ENCODE results near the gene OR1J2.
"Not testable (repeated sequence)": the region's sequence is repeated elsewhere in the genome, so short reads cannot be mapped to it uniquely, and the experiment has no call there.

Gene OR1J2, protein sequence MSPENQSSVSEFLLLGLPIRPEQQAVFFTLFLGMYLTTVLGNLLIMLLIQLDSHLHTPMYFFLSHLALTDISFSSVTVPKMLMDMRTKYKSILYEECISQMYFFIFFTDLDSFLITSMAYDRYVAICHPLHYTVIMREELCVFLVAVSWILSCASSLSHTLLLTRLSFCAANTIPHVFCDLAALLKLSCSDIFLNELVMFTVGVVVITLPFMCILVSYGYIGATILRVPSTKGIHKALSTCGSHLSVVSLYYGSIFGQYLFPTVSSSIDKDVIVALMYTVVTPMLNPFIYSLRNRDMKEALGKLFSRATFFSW

DNA sequence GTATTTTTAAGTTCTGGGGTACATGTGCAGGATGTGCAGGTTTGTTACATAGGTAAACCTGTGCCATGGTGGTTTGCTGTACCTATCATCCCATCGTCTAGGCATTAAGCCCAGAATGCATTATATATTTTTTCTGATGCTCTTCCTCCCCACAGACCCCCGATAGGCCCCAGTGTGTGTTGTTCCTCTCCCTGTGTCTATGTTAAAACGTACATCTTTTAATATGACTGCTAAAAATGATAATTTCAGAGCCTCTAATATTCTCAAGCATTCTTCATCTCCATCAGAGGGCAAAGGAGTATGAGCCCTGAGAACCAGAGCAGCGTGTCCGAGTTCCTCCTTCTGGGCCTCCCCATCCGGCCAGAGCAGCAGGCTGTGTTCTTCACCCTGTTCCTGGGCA, at the start of gene OR1J2:
Gene OR1J2, plus strand, starts transcription at position 301 of the 400 bp plus-strand sequence. Its CDS starts 0 bp downstream, at position 301.
- DNase-seq (ENCODE audit: low read depth) = no peak

DNA sequence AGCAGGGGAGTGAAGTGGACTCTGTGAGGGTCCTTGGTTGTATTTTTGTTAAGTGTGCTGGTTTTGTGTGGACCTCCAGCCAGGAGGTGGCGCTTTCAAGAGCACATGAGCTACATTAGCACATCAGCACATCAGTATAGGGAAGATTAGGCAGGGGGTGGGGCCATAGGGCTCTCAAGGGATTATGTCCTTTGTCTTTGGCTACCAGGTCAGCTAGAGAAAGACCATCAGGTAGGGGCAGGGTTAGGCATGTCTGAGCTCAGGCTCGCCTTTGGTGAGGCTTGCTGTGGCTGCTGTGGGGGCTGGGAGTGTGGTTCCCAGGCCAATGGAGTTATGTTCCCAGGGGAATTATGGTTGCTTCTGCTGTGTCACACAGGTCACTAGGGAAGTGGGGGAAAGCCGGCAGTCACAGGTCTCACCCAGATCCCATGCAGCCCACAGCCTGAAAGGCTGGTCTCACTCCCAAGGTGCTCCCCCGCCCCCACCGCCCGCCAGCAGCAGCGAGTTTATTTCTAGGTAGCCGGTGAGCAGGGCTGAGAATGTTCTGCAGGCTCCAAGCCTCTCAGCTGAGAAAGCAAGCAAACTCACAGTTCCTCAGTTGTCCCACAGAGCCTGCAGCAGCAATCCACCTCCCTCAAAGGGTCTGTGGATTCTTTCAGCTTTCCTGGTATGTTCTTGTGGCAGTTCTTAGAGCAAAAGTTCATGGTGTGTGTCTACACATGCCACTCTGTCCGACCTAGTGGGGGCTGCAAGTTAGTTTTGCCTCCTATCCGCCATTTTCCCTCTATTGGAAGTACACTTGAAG, 46.6 kb upstream of the OR1J2 start:
- DNase-seq (ENCODE audit: low read depth) = no peak

DNA sequence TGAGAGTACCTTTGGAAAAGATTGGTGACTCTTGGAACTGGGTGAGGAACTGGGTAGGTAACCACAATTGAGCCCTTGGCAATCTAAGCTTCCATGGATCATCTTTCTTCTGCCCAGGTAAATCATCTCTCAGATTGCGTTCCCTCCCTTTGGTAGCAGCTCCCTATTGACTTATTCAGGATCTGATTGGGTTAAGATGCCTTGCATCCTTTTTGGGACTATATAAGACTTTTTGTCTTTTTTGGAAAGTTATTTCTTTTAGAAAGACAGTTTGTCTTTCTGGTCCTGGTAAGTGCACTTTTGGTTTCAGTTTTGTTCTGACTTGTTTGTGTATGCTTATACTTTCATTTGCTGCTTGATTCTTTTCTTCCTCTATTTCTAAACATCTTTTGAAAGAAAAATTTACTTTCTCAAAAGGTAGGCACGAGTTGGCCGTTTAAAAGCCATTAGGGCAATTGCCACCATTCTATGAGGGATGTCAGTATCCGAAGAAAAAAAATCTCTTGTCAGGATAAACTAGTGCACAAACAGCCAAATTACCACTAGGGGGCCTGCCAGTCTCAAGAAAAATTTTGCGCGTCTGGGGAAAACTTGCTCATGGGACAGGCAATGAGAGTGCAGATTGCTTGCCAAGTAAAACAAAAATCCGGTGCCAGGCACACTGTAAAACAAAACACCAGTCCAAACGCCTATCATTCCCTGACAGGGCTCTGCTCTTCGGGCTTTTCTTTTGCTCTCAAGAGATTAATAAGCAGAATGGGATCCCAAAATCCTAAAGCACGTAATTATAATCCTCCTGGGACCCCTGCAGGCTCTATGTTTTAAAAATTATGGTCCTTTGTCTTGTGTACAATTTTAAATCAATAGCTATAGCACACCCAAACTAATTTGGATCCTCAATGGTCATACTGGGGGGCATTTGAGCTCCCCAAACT, 45.7 kb upstream of the OR1J2 start:
- peak; percentile 82 for DNase-seq (ENCODE audit: low read depth)

DNA sequence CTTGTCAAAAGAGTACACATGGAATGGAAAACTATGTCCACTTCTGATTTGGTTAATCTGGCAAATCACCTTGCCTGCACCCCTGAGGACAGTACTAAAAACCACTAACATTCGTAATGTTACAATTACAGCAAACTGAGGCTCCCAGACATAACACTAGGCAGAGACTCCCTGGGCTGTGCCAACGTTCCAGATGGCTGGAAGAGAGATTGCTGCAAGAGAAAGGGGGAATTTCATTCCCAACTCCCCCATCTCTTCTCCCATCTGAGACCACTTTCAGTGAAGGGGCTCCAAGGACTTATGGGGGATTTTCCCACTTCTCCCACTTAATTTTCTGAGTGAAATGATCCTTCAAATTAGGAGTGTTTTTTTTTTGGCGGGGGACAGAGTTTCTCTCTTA, 44.1 kb upstream of the OR1J2 start:
- no peak for DNase-seq (ENCODE audit: low read depth)

DNA sequence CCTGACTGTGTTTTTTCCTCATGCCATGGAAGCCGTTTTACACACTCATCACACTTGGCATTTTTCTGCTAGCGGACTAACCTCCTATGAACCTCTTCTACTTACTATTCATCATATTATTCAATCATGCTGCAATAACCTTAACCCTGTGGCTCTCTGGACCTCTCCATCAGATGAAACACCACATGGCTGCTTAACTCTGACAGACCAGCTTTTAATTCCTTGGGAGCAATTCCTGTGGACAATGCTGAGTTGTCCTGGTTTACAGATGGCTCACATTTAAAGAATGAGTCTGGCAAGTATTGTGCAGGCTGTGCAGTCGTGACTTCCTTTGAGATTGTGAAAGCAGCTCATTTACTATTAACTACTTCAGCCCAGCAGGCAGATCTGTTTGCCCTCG, 41.9 kb upstream of the OR1J2 start:
- DNase-seq (ENCODE audit: low read depth) = peak; percentile 94

DNA sequence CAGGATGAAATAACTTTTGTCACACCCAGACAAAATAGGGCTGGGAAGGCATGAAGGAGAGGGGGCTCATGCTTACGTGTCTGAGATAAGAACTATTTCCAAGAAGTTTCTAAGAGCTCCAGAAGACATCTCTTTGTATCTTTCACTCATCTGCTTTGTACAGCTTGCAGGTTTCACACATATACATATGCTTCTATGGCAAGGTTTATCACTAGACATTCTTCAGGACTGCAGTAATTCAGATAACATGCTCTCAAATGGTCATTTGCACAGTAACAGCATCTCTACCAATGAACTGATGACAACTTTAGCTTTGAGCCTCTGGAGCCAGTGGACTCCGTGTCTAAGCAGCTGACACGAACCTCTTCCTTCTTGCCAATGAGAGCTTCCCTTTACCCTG, 36.0 kb upstream of the OR1J2 start:
- no peak for DNase-seq (ENCODE audit: low read depth)

DNA sequence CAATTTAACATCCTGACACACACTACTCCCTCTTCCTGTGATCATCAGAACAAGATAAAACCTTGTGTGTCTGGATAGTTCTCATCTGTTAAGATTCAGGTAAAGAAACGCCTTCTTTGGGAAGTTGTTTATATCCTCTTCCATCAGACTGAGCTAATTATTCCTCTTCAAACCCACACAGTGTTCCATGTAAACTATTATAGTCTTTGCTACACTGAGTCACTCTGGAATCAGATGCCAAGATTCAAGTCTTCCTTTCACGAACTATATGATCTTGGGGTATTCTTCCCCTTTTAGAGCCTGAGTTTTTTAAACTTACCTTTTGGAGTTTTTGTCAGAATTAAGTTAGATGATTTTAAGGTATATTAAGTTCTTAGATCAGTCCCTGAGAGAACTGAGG, 34.9 kb upstream of the OR1J2 start:
- no peak for DNase-seq (ENCODE audit: low read depth)

DNA sequence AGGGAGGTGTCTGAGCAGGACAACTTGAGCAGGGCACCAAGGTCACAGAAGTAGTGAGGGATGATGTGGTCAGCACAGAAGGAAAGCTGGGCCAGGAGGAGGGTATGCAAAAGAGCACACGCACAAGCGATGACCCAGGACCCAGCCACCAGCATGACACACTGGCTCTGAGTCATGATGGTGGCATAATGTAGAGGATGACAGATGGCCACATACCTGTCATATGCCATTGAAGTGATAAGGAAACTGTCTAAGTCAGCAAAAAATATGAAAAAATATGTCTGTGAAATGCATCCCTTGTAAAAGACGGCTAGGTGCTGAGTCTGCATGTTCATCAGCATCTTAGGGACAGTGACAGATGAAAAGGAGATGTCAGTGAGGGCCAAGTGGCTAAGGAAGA, 33.3 kb upstream of the OR1J2 start:
- no peak for DNase-seq (ENCODE audit: low read depth)

DNA sequence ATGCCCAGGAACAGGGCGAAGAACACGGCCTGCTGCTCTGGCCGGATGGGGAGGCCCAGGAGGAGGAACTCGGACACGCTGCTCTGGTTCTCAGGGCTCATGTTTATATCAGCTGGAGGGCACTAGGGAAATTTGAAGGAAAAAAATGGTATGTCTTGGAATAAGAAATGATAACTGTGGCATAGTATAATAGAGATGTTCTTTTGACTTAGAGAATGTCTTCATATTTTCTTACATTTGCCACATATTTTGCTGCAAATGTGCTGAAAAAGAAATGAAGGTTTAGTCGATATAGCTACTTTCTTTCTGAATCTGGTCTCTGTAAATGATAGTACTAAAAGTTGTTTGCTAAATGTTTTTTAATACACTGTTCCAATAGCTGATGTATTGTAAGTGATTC, 32.8 kb upstream of the OR1J2 start, which contains the start of gene OR1J1:
Gene OR1J1, minus strand, starts transcription at position 101 of the 400 bp plus-strand sequence. Its CDS starts 0 bp downstream, at position 101.
- DNase-seq (ENCODE audit: low read depth) = no peak

DNA sequence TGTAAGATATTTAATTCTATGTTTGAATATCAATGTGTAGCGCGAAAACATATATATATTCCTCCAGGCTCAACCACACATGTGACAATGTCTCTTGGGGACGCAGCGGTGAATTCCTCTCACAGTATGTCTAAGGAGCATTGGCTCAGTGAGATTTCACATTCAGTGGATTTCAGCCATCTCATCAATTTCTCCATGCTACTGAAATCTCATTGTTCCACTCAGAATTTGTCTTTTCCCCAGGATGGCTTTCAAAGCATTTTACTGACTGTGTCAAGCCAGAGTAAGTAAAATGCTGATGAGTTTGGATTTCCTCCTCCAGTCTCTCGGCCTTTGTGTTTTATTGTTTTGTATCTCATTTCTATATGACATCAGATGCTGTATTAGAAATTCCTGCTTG, 31.5 kb upstream of the OR1J2 start:
- no peak for DNase-seq (ENCODE audit: low read depth)

DNA sequence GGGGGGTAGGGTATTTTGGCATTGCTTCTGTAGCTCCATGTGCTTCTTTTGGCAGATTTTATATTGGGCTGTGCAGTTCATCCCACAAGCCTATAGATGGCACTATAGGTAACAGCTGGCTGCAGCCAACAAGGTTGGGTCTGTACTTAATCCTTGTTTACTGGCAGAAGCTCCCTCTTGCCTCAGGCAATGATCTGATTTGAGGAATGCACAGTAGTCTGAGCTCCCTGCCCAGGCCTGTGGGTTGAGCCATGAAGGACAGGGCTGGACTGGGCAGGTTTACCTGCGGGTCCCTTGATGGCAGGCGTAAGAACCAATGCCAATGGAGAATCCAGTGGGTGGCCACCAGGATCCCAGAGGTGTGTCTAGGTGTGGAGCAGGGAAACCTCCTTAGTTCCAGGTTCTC, 11.7 kb upstream of the OR1J2 start:
- DNase-seq (ENCODE audit: low read depth) = peak; percentile 51

DNA sequence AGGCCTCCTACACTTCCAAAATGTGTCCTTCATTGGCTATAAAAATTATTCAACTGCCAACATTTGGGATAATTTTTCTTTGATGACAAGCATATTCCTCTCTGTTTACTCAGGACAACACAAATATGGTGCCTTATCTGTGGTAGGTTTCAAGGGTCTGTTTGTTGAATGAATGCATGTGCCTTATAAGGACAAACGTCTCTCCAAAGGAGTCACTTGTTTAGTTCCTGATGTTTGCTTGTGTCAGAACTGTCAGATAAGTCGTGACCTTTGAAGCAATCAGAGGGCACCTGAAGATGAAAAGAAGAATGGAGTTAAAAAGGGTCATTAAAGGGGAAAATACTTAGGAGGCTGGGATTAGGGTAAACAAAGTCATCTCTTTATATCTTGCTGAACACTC, 3.6 kb upstream of the OR1J2 start:
- DNase-seq (ENCODE audit: low read depth) = no peak

DNA sequence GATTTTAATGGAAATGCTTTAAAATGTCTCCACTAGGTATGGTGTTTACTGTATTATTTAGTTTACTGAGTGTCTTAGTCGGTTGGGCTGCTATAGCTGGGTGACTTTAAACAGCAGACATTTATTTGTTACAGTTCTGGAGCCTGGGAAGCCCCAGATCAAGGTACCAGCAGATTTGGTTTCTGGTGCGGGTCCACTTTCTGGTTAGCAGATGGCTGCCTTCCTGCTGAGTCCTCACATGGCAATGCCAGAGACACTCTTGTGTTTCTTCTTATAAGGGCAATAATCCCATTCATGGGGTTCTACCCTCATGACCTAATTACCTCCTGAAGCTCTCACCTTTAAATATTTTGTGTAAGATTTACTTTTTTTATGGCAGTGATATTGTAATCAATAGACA, 7.6 kb downstream of the OR1J2 start:
- DNase-seq (ENCODE audit: low read depth) = no peak

DNA sequence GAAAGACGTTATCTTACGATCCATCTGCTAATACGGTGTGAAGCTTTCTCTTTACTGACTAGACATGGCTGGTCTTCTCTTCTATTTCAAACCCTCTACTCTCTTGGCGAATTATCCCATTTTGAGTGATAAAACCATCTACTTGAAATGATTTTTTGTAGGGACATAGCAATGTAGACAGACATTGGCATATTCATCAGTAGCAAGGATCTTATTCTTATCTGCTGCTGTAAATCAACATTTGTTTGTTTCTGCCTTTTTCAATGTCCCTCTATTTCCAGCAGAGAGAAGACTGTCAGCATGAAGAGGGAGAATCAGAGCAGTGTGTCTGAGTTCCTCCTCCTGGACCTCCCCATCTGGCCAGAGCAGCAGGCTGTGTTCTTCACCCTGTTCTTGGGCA, 8.2 kb downstream of the OR1J2 start, which contains the start of gene OR1J4:
Gene OR1J4, plus strand, starts transcription at position 301 of the 400 bp plus-strand sequence. Its CDS starts 0 bp downstream, at position 301.
- DNase-seq (ENCODE audit: low read depth) = no peak

DNA sequence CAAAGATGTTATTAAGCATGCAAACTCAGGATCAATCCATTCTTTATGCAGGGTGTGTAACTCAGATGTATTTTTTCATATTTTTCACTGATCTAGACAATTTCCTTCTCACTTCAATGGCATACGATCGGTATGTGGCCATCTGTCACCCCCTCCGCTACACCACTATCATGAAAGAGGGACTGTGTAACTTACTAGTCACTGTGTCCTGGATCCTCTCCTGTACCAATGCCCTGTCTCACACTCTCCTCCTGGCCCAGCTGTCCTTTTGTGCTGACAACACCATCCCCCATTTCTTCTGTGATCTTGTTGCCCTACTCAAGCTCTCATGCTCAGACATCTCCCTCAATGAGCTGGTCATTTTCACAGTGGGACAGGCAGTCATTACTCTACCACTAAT, 8.8 kb downstream of the OR1J2 start:
- DNase-seq (ENCODE audit: low read depth) = no peak

DNA sequence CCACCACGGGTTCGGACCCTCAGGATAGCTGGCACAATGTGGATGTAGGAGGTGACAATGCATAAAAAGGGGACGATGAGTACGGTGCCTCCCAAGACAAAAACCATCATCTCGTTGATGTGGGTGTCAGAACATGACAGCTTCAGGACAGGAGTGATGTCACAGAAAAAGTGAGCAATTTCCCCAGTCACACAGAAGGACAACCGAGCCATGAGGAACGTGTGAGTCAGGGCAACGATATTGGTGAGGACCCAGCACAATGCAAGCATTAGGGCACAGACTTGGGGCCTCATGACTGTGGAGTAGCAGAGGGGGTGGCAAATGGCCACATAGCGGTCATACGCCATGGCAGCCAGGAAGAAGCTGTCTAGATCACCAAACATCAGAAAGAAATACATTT, 16.0 kb downstream of the OR1J2 start:
- no peak for DNase-seq (ENCODE audit: low read depth)

DNA sequence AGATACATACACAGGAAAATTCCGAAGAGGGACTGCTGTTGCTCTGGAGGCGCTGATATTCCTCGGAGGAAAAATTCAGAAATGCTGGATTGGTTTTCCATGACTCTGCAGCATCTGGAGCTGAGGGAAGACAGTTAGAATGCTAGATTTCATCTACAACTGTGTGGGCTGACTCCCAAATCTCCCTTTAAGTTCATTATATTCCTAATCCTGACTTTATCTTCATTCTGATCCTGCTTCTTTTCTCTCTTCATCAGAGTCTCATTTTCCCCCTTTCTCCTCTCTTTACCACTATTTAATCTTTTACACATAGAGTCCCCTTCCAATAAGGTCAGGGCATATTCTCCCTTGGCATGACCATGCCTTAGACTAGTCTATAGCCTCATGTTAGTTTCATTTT, 16.6 kb downstream of the OR1J2 start, which contains the start of gene OR1N1:
Gene OR1N1, minus strand, starts transcription at position 101 of the 400 bp plus-strand sequence. Its CDS starts 0 bp downstream, at position 101.
- DNase-seq (ENCODE audit: low read depth) = no peak

DNA sequence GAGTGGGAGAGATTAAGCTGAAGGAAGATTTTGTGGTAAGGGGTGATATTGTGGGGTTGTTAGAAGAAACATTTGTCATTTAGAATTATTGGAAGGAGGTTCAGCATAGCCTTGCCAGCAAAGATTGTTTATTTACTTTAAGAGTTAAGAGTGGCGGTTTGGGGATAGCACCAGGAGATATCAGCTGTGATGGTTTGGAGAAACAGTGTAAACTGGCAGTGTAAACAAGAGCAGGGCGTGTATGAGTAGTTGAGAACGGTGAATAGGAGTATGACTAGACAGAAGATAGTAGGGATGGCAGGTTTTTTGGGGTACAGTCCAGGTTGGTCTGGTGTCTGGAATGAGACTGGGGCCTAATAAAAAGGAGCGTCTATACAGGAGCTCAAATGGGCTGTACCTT, 20.6 kb downstream of the OR1J2 start:
- not testable (repeated sequence) for DNase-seq (ENCODE audit: low read depth)

DNA sequence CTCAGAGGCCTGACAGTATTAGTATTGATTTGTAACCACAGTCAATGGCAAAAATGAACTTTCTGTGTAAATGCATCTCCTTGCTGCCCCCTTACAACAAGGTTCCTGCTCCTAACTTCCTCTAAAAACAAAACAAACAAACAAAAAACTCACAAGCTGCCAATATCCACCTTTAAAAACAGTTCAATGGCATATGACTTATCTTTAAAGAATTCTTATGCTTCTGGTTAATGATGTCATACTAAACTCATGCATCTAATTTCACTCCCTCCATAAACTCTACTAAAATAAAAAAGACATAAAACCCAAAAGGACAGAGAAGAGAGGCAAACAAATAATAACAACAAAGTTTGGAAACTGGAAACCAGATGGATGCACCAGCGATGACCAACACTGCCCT, 25.5 kb downstream of the OR1J2 start:
- no peak for DNase-seq (ENCODE audit: low read depth)

DNA sequence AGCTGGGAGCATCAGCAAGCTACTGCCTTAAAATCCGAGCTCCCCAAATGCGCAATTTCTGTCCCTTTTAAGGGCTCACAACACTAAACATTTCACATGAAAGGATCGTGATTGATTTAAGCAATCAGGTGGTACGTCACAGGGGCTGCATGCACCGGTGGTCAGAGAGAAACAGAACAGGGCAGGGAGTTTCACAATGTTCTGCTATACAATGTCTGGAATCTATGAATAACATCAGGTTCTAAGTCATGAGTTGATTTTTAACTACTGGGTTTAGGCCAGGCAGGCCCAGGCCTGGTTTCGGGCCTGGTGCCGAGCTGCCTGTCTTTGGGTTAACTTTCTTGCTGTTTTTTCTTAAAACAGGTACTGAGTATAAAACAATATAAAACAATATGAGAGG, 26.5 kb downstream of the OR1J2 start:
- not testable (repeated sequence) for DNase-seq (ENCODE audit: low read depth)

DNA sequence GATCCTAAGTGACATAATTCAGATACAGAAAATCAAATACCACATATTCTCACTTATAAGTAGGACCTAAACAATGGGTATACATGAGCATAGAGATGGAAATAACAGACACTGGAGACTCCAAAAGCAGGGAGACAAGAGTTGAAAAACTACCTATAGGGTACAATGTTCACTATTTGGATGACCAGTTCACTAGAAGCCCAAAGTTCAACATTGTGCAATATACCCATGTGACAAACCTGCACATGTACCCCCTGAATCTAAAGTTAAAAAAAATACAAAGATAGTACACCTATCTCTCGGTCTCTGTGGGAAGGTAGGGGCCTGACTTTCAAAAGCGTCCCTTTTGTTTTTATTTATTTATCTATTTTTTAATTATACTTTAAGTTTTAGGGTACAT, 28.2 kb downstream of the OR1J2 start:
- DNase-seq (ENCODE audit: low read depth) = no peak

DNA sequence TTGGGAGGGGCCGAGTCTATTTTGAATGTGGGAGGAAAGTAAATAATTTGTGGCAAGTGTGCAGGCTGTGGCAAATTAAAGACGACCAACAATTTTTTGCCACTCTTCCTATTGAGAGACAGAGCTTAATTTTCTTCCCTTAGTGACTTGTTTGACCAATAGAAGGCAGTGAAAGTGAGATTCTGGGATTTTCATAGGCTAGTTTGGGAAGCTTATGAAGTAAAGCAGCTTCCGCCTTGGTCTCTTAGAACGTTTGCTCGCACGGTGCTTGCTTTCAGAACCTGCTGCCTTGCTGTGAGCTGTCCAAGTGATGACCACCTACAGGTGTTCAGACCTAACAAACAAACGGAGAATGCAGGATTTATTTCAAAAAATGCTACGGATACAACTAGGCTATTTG, 35.6 kb downstream of the OR1J2 start:
- DNase-seq (ENCODE audit: low read depth) = no peak

Data from GM04504 (cell line).